ENCODE data around the gene PRR14L. TPM values are rescaled to one million over a fixed set of nuclear protein-coding genes. Genes with fewer than 3 reads are reported as not detected.

PRR14L gene
- 6.1 to 8.5 TPM (median 6.6 TPM) in 5 replicates for total RNA-seq (2022; extraction: Qiagen RNA extraction; ENCODE audit: low read depth)

DNA sequence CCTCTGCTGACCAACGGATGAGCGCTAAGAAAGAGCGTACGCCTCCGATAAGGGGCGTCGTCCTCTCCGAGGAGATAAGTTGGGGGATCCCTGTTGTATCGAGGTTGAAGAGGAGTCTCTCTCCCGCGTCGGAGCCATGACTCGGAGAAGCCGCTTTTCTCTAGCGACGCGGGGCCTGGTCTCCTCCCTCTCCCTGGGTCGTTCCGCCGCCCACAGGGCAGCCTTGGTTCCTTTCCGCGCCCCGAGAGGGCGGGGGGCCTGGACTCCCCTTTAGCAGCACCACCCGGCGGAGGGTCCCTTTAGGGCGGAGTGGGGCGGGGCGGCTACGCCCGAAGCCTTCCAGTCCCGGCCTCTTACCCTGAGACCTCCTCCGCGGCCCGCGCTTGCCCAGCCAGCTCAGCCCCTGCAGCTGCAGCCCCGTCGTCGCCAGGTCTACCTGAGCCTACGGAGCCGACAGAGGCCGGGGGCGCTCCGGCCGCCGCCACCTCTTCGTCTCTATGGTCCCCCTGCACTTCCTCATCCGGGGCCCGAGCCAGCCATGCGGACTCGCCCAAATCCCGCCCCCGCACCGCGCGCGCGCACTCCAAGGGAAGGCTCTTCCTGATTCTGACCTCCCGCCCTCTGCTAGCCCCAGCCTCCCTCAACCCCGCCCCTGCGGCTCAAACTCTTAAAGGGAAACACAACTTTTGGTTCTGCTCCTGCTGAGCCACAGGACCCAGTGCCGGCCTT lies at the start of gene PRR14L:
Gene PRR14L, minus strand, starts transcription at position 497 of the 729 bp plus-strand sequence. CDS start 11,272 bp downstream, outside the sequence.

DNA sequence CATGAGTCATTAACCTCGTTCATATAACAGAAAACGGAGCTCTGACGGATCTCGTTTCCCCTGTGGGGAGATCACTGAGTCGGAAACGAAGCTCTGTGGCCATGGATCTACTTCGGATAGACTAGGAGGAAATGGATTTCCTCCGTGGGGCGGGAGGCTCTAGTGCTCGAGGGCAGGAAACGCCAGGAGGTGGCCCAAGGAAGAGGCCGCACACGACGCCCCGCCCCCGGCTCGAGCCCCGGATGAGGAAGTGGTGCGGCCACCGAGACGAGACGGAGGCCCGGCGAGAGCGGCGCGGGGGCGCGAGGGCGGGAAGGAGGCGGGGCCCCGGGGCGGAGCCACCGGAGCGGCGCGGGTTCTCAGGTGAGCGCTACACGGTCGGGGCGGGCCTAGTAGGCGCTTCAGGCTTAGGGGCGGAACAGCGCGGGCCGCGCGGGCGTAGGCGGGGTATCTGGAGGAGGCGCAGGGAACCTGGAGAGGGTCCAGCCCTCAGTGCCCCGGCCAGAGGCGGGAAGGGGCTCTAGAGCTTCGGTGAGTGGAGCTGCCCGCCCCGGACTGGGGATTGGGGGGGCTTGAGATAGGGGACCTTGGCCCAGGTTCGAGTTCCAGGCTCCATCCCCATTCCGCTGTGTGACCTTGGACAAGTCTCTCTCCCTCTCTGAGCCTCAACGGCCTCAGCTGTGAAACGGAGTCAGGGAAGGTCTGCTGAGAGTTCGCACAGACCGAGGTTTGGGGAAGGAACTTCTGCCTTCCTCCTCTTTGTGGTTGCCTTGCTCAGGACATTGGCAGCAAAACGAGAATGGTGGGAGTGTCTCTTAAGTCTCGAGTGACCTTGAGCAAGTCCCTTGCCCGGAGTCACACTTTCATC lies 3.9 kb upstream of the PRR14L start, which contains the start of gene DEPDC5:
Gene DEPDC5, plus strand, starts transcription at position 386 of the 868 bp plus-strand sequence. CDS start 903 bp downstream, outside the sequence.

DNA sequence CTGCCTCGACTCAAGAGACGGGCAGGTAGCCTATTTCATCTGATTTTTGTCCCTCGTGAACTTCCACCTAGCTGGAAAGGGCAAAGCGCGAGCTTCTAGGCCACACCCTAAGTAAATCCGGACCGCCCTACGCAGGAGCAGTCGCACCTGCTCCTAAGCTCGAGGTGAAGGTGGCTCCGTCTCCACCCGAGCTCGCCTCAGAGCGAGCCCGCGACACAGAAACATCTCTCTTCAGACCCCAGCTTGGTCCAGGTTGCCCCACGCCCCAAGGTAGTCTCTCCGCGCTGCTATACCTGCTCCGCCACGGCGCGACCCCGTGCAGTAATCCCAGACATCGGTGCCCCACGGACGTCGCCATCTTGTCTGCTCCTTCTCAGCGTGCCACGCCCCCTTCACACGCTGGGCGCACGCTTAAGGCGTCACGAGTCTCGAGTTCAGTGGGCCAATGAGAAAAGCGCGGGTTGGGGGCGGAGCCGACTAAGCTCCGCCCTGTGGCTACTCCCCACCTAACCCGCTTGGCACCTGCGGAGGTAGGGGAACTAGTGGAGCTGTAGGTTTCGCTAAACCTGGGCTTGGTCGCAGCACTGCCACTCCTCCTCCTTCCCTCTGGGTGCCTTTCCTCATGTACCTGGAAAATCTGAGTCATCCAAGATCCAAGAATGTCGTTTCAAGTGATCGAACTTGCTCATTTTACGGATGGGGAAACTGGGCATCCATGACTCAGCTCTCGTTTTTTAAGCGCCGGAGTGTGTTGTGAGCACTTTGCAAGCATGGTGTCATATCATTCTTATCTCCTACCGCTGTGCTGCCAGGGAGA lies 87.9 kb downstream of the PRR14L start, which contains the start of gene PISD:
Gene PISD, minus strand, starts transcription at position 365 of the 817 bp plus-strand sequence. Its CDS starts 7 bp downstream, at position 358.

Other genes with a start within 250 kb of the PRR14L start
- gene PISD, start 87.9 kb downstream of the PRR14L start, total RNA-seq (2022; extraction: Qiagen RNA extraction; ENCODE audit: low read depth): 24.9 to 31.1 TPM (median 28.4 TPM) in 5 replicates
- 3.8 to 5.8 TPM (median 4.9 TPM) in 5 replicates for gene DEPDC5, start 3.9 kb upstream of the PRR14L start, total RNA-seq (2022; extraction: Qiagen RNA extraction; ENCODE audit: low read depth)
- gene YWHAH, start 194.4 kb upstream of the PRR14L start, total RNA-seq (2022; extraction: Qiagen RNA extraction; ENCODE audit: low read depth): 124 to 141 TPM (median 131 TPM) in 5 replicates